IPS-18a (cell line): ENCODE data around the gene ZNF764.

ENCODE experiments used
- H3K27ac ChIP-seq: one replicate; pipeline ENCODE4 v1.5.1; 2013; ENCODE audit warnings: low read length
- H3K27me3 ChIP-seq: one replicate; pipeline ENCODE4 v1.6.1; 2013; ENCODE audit warnings: mild to moderate bottlenecking, low read length; ENCODE audit not compliant: control insufficient read depth, insufficient read depth
- H3K36me3 ChIP-seq: one replicate; pipeline ENCODE4 v1.6.1; 2013; ENCODE audit warnings: low read depth, low read length; ENCODE audit not compliant: control insufficient read depth
- H3K4me1 ChIP-seq: one replicate; pipeline ENCODE4 v1.6.1; 2013; ENCODE audit warnings: low read depth, low read length; ENCODE audit not compliant: control insufficient read depth
- H3K4me3 ChIP-seq: one replicate; pipeline ENCODE4 v1.5.1; 2013; ENCODE audit warnings: low read length
- H3K9ac ChIP-seq: one replicate; pipeline ENCODE4 v1.6.1; 2013; ENCODE audit warnings: mild to moderate bottlenecking, low read length, moderate library complexity
- H3K9me3 ChIP-seq: one replicate; pipeline ENCODE4 v1.6.1; 2013; ENCODE audit warnings: low read depth, low read length; ENCODE audit not compliant: control insufficient read depth

ZNF764 gene

GRCh38 chr16:30569281-30569680 is 11.1 kb upstream of the ZNF764 start:
- H3K9ac ChIP-seq = no peak overlapping the region
- H3K36me3 ChIP-seq = no peaks in the 10 kb centered on the region
- H3K4me1 ChIP-seq = no peaks in the 10 kb centered on the region
- H3K9me3 ChIP-seq = no peaks in the 10 kb centered on the region
- no peak overlapping the region for H3K27ac ChIP-seq
- H3K27me3 ChIP-seq = no peaks in the 10 kb centered on the region
- no peak overlapping the region for H3K4me3 ChIP-seq

- Histone ChIP-seq H3K36me3 (no peaks in the 10 kb centered on the region), H3K4me3 (no peak overlapping the region), H3K9ac (no peak overlapping the region), H3K4me1 (no peaks in the 10 kb centered on the region), H3K27me3 (no peaks in the 10 kb centered on the region), H3K27ac (no peak overlapping the region), H3K9me3 (no peaks in the 10 kb centered on the region)
Observed at GRCh38 chr16:30567991-30568638, 9.9 kb upstream of the ZNF764 start.

GRCh38 chr16:30567160-30567990 is 9.2 kb upstream of the ZNF764 start:
- H3K27ac ChIP-seq = no peak overlapping the region
- no peaks in the 10 kb centered on the region for H3K9me3 ChIP-seq
- no peaks in the 10 kb centered on the region for H3K36me3 ChIP-seq
- no peaks in the 10 kb centered on the region for H3K4me1 ChIP-seq
- H3K4me3 ChIP-seq = no peak overlapping the region
- no peak overlapping the region for H3K9ac ChIP-seq
- no peaks in the 10 kb centered on the region for H3K27me3 ChIP-seq

GRCh38 chr16:30566531-30566930 is 8.4 kb upstream of the ZNF764 start:
- no peaks in the 10 kb centered on the region for H3K36me3 ChIP-seq
- H3K9ac ChIP-seq = no peak overlapping the region
- no peaks in the 10 kb centered on the region for H3K4me1 ChIP-seq
- no peak overlapping the region for H3K27ac ChIP-seq
- H3K27me3 ChIP-seq = no peaks in the 10 kb centered on the region
- no peak overlapping the region for H3K4me3 ChIP-seq
- H3K9me3 ChIP-seq = no peaks in the 10 kb centered on the region

GRCh38 chr16:30565984-30566383 is 7.8 kb upstream of the ZNF764 start:
- H3K9me3 ChIP-seq = no peaks in the 10 kb centered on the region
- no peak overlapping the region for H3K9ac ChIP-seq
- H3K4me1 ChIP-seq = no peaks in the 10 kb centered on the region
- no peak overlapping the region for H3K27ac ChIP-seq
- no peaks in the 10 kb centered on the region for H3K36me3 ChIP-seq
- no peaks in the 10 kb centered on the region for H3K27me3 ChIP-seq
- H3K4me3 ChIP-seq = no peak overlapping the region

- H3K9me3 ChIP-seq = no peaks in the 10 kb centered on the region
- H3K36me3 ChIP-seq = no peaks in the 10 kb centered on the region
- no peak overlapping the region for H3K27ac ChIP-seq
- no peaks in the 10 kb centered on the region for H3K27me3 ChIP-seq
- no peaks in the 10 kb centered on the region for H3K4me1 ChIP-seq
- no peak overlapping the region for H3K9ac ChIP-seq
- H3K4me3 ChIP-seq = no peak overlapping the region
Observed at GRCh38 chr16:30565526-30565925, 7.4 kb upstream of the ZNF764 start.

- Histone ChIP-seq H3K9ac (no peak overlapping the region), H3K9me3 (no peaks in the 10 kb centered on the region), H3K27ac (no peak overlapping the region), H3K4me3 (no peak overlapping the region), H3K4me1 (peaks cover 6% of the 10 kb centered on the region), H3K36me3 (no peaks in the 10 kb centered on the region), H3K27me3 (no peaks in the 10 kb centered on the region)
Observed at GRCh38 chr16:30562021-30562420, 3.8 kb upstream of the ZNF764 start.

- Histone ChIP-seq H3K9me3 (no peaks in the 10 kb centered on the region), H3K9ac (no peak overlapping the region), H3K27me3 (no peaks in the 10 kb centered on the region), H3K4me3 (no peak overlapping the region), H3K4me1 (peaks cover 6% of the 10 kb centered on the region), H3K36me3 (no peaks in the 10 kb centered on the region), H3K27ac (no peak overlapping the region)
Observed at GRCh38 chr16:30561089-30561816, 3.1 kb upstream of the ZNF764 start.

GRCh38 chr16:30559690-30560089 is 1.5 kb upstream of the ZNF764 start:
- H3K9me3 ChIP-seq = no peaks in the 10 kb centered on the region
- no peak overlapping the region for H3K9ac ChIP-seq
- H3K4me1 ChIP-seq = peaks cover 6% of the 10 kb centered on the region
- no peak overlapping the region for H3K27ac ChIP-seq
- H3K27me3 ChIP-seq = no peaks in the 10 kb centered on the region
- H3K4me3 ChIP-seq = no peak overlapping the region
- H3K36me3 ChIP-seq = peaks cover 3% of the 10 kb centered on the region

GRCh38 chr16:30558789-30559377 is 709 bp upstream of the ZNF764 start:
- Histone ChIP-seq H3K27ac (peak overlapping the region; percentile 88), H3K9me3 (no peaks in the 10 kb centered on the region), H3K27me3 (no peaks in the 10 kb centered on the region), H3K36me3 (peaks cover 9% of the 10 kb centered on the region), H3K4me3 (peak overlapping the region; percentile 47), H3K4me1 (peaks cover 6% of the 10 kb centered on the region), H3K9ac (peak overlapping the region; percentile 63)

GRCh38 chr16:30557707-30557956 is 542 bp downstream of the ZNF764 start:
- Histone ChIP-seq H3K27ac (no peak overlapping the region), H3K9me3 (no peaks in the 10 kb centered on the region), H3K4me1 (peaks cover 6% of the 10 kb centered on the region), H3K27me3 (no peaks in the 10 kb centered on the region), H3K9ac (peak overlapping the region; percentile 86), H3K36me3 (peaks cover 10% of the 10 kb centered on the region), H3K4me3 (peak overlapping the region; percentile 84)
